HL-60 (cell line): Measurements from ENCODE around the gene AFF3.

Experiments
- DNase-seq, 2 experiments: peaks; one replicate each; pipeline ENCODE4 v3.0.0-alpha.2; 2010 to 2020; ENCODE audit warnings: low read depth in 1 of 2, low spot score in 1 of 2
- H3K27ac ChIP-seq: fragments of 250-450 bp; sonication (Bioruptor Pico); replicated peaks from 2 replicates; pipeline ENCODE4 v1.5.1; 2020; ENCODE audit warnings: mild to moderate bottlenecking, moderate library complexity
- H3K27me3 ChIP-seq: fragments of 250-450 bp; sonication (Bioruptor Pico); 2 replicates; pipeline ENCODE4 v1.5.1; 2021; ENCODE audit warnings: mild to moderate bottlenecking, moderate library complexity; ENCODE audit not compliant: insufficient read depth, poor library complexity, severe bottlenecking
- H3K4me3 ChIP-seq: replicated peaks from 2 replicates; pipeline ENCODE4 v1.5.1; 2011; ENCODE audit warnings: mild to moderate bottlenecking, control low read depth, low read length; ENCODE audit not compliant: insufficient read depth
- GABPA ChIP-seq: IDR thresholded peaks from 2 replicates; pipeline ENCODE4 v1.6.1; 2012; ENCODE audit warnings: low read depth
- POLR2AphosphoS5 ChIP-seq: IDR thresholded peaks from 2 replicates; pipeline ENCODE4 v1.6.1; 2012; ENCODE audit warnings: low read depth
- SPI1 ChIP-seq: IDR thresholded peaks from 2 replicates; pipeline ENCODE4 v1.6.1; 2012; ENCODE audit warnings: low read depth, mild to moderate bottlenecking, borderline replicate concordance
- TF ChIP-seq, protein P1 (sequence below): IDR thresholded peaks from one replicate; pipeline ENCODE4 v1.5.1; 2011; ENCODE audit warnings: low read length, control low read depth, inconsistent platforms; ENCODE audit not compliant: insufficient read depth
- TF ChIP-seq, protein P2 (sequence below): IDR thresholded peaks from 2 replicates; pipeline ENCODE4 v1.6.1; 2012; ENCODE audit warnings: low read depth; ENCODE audit not compliant: insufficient replicate concordance

AFF3 gene

DNA sequence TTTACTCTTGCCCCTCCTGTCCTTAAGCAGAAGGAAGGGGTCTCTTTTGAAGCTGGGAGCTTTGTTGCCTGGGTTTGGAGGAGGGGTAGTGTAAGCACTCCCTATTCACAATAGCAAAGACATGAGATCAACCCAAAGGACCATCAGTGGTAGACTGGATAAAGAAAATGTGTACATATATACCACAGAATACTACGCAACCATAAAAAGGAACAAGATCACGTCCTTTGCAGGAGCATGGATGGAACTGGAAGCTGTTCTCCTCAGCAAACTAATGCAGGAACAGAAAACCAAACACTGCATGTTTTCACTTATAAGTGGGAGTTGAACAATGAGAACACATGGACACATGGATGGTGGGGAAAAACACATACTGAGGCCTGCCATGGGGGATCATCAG, 371.5 kb downstream of the AFF3 start:
- Histone ChIP-seq H3K4me3 (no peak overlapping the region), H3K27me3 (no peaks in the 10 kb centered on the region), H3K27ac (peak overlapping the region; percentile 47)
- TF ChIP-seq POLR2AphosphoS5 (no peak), GABPA (no peak), SPI1 (no peak)
- TF ChIP-seq, protein P1, sequence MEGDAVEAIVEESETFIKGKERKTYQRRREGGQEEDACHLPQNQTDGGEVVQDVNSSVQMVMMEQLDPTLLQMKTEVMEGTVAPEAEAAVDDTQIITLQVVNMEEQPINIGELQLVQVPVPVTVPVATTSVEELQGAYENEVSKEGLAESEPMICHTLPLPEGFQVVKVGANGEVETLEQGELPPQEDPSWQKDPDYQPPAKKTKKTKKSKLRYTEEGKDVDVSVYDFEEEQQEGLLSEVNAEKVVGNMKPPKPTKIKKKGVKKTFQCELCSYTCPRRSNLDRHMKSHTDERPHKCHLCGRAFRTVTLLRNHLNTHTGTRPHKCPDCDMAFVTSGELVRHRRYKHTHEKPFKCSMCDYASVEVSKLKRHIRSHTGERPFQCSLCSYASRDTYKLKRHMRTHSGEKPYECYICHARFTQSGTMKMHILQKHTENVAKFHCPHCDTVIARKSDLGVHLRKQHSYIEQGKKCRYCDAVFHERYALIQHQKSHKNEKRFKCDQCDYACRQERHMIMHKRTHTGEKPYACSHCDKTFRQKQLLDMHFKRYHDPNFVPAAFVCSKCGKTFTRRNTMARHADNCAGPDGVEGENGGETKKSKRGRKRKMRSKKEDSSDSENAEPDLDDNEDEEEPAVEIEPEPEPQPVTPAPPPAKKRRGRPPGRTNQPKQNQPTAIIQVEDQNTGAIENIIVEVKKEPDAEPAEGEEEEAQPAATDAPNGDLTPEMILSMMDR, result no peak
- TF ChIP-seq, protein P2, sequence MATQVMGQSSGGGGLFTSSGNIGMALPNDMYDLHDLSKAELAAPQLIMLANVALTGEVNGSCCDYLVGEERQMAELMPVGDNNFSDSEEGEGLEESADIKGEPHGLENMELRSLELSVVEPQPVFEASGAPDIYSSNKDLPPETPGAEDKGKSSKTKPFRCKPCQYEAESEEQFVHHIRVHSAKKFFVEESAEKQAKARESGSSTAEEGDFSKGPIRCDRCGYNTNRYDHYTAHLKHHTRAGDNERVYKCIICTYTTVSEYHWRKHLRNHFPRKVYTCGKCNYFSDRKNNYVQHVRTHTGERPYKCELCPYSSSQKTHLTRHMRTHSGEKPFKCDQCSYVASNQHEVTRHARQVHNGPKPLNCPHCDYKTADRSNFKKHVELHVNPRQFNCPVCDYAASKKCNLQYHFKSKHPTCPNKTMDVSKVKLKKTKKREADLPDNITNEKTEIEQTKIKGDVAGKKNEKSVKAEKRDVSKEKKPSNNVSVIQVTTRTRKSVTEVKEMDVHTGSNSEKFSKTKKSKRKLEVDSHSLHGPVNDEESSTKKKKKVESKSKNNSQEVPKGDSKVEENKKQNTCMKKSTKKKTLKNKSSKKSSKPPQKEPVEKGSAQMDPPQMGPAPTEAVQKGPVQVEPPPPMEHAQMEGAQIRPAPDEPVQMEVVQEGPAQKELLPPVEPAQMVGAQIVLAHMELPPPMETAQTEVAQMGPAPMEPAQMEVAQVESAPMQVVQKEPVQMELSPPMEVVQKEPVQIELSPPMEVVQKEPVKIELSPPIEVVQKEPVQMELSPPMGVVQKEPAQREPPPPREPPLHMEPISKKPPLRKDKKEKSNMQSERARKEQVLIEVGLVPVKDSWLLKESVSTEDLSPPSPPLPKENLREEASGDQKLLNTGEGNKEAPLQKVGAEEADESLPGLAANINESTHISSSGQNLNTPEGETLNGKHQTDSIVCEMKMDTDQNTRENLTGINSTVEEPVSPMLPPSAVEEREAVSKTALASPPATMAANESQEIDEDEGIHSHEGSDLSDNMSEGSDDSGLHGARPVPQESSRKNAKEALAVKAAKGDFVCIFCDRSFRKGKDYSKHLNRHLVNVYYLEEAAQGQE, result no peak
- no peak for DNase-seq

DNA sequence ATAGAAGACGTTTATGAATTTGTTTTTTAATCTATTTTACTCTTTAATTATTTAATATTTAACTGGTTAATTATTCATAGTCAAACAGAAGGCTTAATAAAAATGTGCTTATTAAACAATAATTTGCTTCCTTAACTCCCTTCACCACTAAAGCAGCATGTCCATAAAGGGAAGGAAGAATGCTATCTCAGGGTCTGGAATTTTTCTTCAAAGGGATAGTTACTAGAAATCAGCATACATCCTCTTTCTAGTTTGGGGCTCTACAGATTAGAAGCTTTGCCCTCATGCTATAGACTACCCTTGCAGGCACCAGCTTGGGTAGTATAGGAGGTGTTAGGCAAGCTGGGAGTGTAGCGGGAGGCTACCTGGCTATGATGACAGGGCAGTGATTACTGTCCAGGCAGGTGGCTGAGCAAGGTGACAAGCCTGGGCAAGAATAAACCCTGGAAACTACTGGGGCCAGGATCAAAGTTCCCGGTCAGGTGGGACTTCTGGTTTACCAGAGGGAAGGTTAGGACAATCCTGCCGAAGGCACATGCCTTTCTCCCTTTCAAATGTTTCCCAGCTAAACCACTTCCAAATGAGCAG, 376.6 kb downstream of the AFF3 start:
- TF ChIP-seq, protein P2, result no peak
- TF ChIP-seq, protein P1, result no peak
- TF ChIP-seq GABPA, result no peak
- TF ChIP-seq SPI1, result no peak
- no peak for TF ChIP-seq POLR2AphosphoS5
- Histone ChIP-seq H3K27ac (no peak overlapping the region), H3K4me3 (no peak overlapping the region), H3K27me3 (no peaks in the 10 kb centered on the region)
- DNase-seq, result no peak

DNA sequence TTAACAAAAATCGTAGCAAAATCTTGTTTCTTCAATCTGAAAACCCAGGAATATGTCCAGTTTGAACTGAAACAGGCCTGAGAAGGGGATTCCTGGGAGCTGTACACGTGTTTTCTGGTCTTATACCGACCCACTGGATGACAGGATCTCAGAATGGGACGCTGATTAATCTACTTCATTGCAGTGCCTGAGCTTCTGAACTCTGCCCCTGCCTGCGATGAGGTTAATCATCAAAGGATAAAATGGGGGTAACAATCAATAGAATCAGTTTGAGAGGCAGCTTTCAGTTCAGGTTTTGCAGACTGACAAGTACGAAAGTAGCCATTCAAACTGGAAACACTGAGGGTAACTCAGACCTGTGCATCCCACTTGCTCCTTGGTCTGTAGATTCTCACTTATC, 378.6 kb downstream of the AFF3 start:
- DNase-seq, result no peak
- H3K27me3 ChIP-seq, result no peaks in the 10 kb centered on the region
- no peak overlapping the region for H3K4me3 ChIP-seq
- no peak overlapping the region for H3K27ac ChIP-seq
- TF ChIP-seq SPI1 (no peak), GABPA (no peak), POLR2AphosphoS5 (no peak)
- TF ChIP-seq, protein P1, result no peak
- TF ChIP-seq, protein P2, result no peak
